K562 (cell line): ENCODE results near the gene CDC23. TPM values are rescaled to one million over a fixed set of nuclear protein-coding genes. Genes with fewer than 3 reads are reported as not detected.

Source experiments
- BDP1 ChIP-seq: IDR thresholded peaks from 3 replicates; pipeline ENCODE4 v1.6.1; 2011; ENCODE audit not compliant: insufficient read length, insufficient read depth
- CXXC5 ChIP-seq: fragments of 250-450 bp; sonication (Bioruptor Pico); IDR thresholded peaks from 2 replicates; pipeline ENCODE4 v1.8.0; 2022; ENCODE audit warnings: inconsistent platforms, mild to moderate bottlenecking, moderate library complexity
- ETV5 ChIP-seq: sonication (generic); formaldehyde crosslinking; IDR thresholded peaks from 2 replicates; pipeline ENCODE4 v1.4.0; 2020; ENCODE audit warnings: low read depth, mild to moderate bottlenecking, missing genetic modification reagents
- FOS ChIP-seq: IDR thresholded peaks from 3 replicates; pipeline ENCODE4 v1.6.1; 2011; ENCODE audit not compliant: insufficient read length; ENCODE audit errors: extremely low read depth
- FOXP1 ChIP-seq: sonication (generic); formaldehyde crosslinking; IDR thresholded peaks from 2 replicates; pipeline ENCODE4 v1.8.0; 2022; ENCODE audit warnings: mild to moderate bottlenecking, missing genetic modification reagents
- JUND ChIP-seq, 2 experiments: IDR thresholded peaks; 2 replicates in 1 of 2; 3 replicates in 1 of 2; pipeline ENCODE4 v1.6.1; 2011; ENCODE audit warnings: borderline replicate concordance in 2 of 2, low read depth in 2 of 2, low read length in 2 of 2, improper control_type of control experiment in 1 of 2, missing biosample characterization in 1 of 2, missing genetic modification characterization in 1 of 2, missing genetic modification reagents in 1 of 2
- NFRKB ChIP-seq: fragments of 450-650 bp; IDR thresholded peaks from 2 replicates; pipeline ENCODE4 v1.6.1; 2016; ENCODE audit warnings: low read depth
- POLR2A ChIP-seq: fragments of 450-650 bp; conservative IDR thresholded peaks from 2 replicates; pipeline ENCODE4 v1.6.1; 2016
- POLR2G ChIP-seq: fragments of 200-400 bp; formaldehyde crosslinking; IDR thresholded peaks from 2 replicates; pipeline ENCODE4 v1.6.1; 2017; ENCODE audit warnings: low read depth, mild to moderate bottlenecking, antibody characterized with exemption, low read length, moderate library complexity
- RUNX1 ChIP-seq: sonication (generic); IDR thresholded peaks from 2 replicates; pipeline ENCODE4 v1.6.1; 2016; ENCODE audit warnings: antibody characterized with exemption, low read depth
- SRSF3 ChIP-seq: fragments of 200-400 bp; formaldehyde crosslinking; IDR thresholded peaks from 2 replicates; pipeline ENCODE4 v1.6.1; 2016; ENCODE audit warnings: mild to moderate bottlenecking, low read length, moderate library complexity; ENCODE audit not compliant: insufficient read depth
- TAF7 ChIP-seq: fragments of 450-650 bp; IDR thresholded peaks from 2 replicates; pipeline ENCODE4 v1.6.1; 2016; ENCODE audit warnings: missing genetic modification characterization, missing compliant biosample characterization
- TEAD4 ChIP-seq, 2 experiments: sonication (generic) in 1 of 2; formaldehyde crosslinking in 1 of 2; IDR thresholded peaks; 2 replicates each; pipeline versions ENCODE4 v1.6.1 to v1.8.0; 2012 to 2022; ENCODE audit warnings: borderline replicate concordance in 1 of 2, inconsistent platforms in 1 of 2, low read length in 1 of 2, mild to moderate bottlenecking in 1 of 2, missing genetic modification reagents in 1 of 2
- YY1 ChIP-seq, 3 experiments: IDR thresholded peaks; 2 replicates each; pipeline ENCODE4 v1.6.1; 2011; ENCODE audit warnings: low read length in 2 of 3, mild to moderate bottlenecking in 2 of 3, moderate library complexity in 2 of 3, borderline replicate concordance in 1 of 3, control low read depth in 1 of 3, low read depth in 1 of 3; ENCODE audit not compliant: insufficient read depth in 3 of 3, insufficient replicate concordance in 2 of 3, control insufficient read depth in 1 of 3, insufficient read length in 1 of 3; ENCODE audit errors: extremely low read depth in 1 of 3
- ZZZ3 ChIP-seq: fragments of 450-650 bp; IDR thresholded peaks from 2 replicates; pipeline ENCODE4 v1.6.1; 2016; ENCODE audit warnings: antibody characterized with exemption, mild to moderate bottlenecking, moderate library complexity
- polyA plus RNA-seq, 8 experiments: library from polyadenylated mRNA; depleted of rRNA in 4 of 8; stranded (reverse) in 5 of 8; unstranded in 3 of 8; fragments of >200 nt; fragmentation: Nextera tagmentation in 2 of 8; fragmentation: Illumina TruSeq in 1 of 8; extraction: Ambion mirVana in 2 of 8; extraction: Trizol in 1 of 8; gene quantifications; 2 replicates each; pipeline versions ENCODE4 v1.2.1 to v1.2.3, GENCODE V29; 2011 to 2014; ENCODE audit warnings: inconsistent platforms in 1 of 8, missing spikeins in 1 of 8
- total RNA-seq, 7 experiments: library from RNA; depleted of rRNA in 6 of 7; stranded (reverse); fragments of >200 nt in 6 of 7; fragmentation: Illumina TruSeq in 2 of 7; extraction: Trizol in 2 of 7; gene quantifications; 2 replicates each; pipeline versions ENCODE4 v1.2.1 to v1.2.3, GENCODE V29; 2011 to 2021; ENCODE audit warnings: low replicate concordance in 1 of 7
- TF ChIP-seq, protein P1 (sequence below): fragments of 450-650 bp; formaldehyde crosslinking; IDR thresholded peaks from 2 replicates; pipeline ENCODE4 v1.4.0; 2020; ENCODE audit warnings: mild to moderate bottlenecking, moderate library complexity
- TF ChIP-seq, protein P2 (sequence below): sonication (generic); formaldehyde crosslinking; IDR thresholded peaks from 2 replicates; pipeline ENCODE4 v1.8.0; 2022; ENCODE audit warnings: mild to moderate bottlenecking, missing genetic modification reagents
- TF ChIP-seq, protein P3 (sequence below), 2 experiments: IDR thresholded peaks in 1 of 2; conservative IDR thresholded peaks in 1 of 2; 2 replicates each; pipeline ENCODE4 v1.6.1; 2016; ENCODE audit warnings: low read depth in 2 of 2, mild to moderate bottlenecking in 1 of 2, missing compliant biosample characterization in 1 of 2, missing genetic modification characterization in 1 of 2, moderate library complexity in 1 of 2
- TF ChIP-seq, protein P4 (sequence below): fragments of 250-450 bp; sonication (Bioruptor Pico); IDR thresholded peaks from 2 replicates; pipeline ENCODE4 v1.4.0; 2020

Gene CDC23
- total and polyA plus RNA-seq, 9 of the 15 experiments (the other 6 are each of a cell fraction or from before 2014, with no cell fraction given), result 34.5 to 157 (median 65.5) TPM

DNA sequence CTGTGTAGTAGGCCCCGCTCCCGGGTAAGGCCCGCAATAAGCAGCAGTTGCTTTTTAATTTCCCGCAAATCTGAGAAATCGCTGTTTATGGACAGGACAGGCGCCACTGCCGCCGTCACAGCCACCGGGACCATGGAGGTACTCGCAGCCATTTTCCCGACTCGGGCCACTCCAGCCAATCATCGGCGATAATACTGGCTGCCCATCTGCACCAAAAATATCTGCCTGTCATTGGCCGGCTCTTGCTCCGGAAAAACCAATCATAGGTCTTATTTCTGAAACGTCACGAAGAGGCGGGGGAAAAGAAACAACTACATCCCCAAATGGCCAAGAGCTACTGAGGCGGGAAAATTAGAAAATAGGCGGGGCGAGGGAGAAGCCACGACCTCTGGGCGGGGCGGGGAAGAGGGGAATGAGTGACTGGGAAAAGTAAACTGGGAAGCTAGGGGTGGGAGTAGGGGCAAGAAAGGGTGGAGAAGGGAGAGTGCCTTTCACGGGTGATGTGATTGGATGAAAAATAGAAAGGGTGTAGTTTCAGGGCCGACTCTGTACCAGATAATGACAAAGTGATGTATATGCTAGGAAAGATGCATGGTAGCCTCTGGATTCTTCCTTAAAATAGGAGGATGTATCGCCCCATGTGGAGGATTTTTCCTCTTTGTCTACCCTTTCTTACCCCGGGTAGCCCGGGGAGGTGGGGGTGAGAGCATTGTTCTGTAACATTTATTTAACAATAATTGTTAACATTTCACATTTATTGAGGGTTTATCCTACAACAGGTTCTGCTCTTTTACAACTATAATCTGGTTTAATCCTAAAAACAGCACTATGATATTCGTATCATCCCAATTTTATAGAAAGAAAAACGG lies at the start of gene CDC23 (continued):
- TF ChIP-seq, protein P1, sequence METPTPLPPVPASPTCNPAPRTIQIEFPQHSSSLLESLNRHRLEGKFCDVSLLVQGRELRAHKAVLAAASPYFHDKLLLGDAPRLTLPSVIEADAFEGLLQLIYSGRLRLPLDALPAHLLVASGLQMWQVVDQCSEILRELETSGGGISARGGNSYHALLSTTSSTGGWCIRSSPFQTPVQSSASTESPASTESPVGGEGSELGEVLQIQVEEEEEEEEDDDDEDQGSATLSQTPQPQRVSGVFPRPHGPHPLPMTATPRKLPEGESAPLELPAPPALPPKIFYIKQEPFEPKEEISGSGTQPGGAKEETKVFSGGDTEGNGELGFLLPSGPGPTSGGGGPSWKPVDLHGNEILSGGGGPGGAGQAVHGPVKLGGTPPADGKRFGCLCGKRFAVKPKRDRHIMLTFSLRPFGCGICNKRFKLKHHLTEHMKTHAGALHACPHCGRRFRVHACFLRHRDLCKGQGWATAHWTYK (CRISPR knock-in tag), result no peak
- TF ChIP-seq TEAD4 (IDR thresholded peaks at IDR 0.05; ENCODE audit: low read length), result peak; percentile 2; the same call in 1 of the 2 replicates
- TF ChIP-seq TEAD4 (CRISPR knock-in tag; IDR thresholded peaks at IDR 0.05; ENCODE audit: borderline replicate concordance), result no peak
- peak; percentile 91 for TF ChIP-seq TAF7
- no peak for TF ChIP-seq SRSF3
- peak; percentile 89 for TF ChIP-seq NFRKB
- peak; percentile 96 for TF ChIP-seq POLR2A
- TF ChIP-seq FOS, result peak; percentile 92
- TF ChIP-seq BDP1, result no peak
- 0 out of 2 replicates have a peak, but pooled peaks have one; percentile 10 for TF ChIP-seq JUND (IDR thresholded peaks at IDR 0.05; ENCODE audit: borderline replicate concordance, low read depth, low read length)
- TF ChIP-seq JUND (tag; IDR thresholded peaks at IDR 0.05; ENCODE audit: borderline replicate concordance, low read depth, low read length), result no peak
- TF ChIP-seq POLR2G, result peak; percentile 85
- TF ChIP-seq, protein P2, sequence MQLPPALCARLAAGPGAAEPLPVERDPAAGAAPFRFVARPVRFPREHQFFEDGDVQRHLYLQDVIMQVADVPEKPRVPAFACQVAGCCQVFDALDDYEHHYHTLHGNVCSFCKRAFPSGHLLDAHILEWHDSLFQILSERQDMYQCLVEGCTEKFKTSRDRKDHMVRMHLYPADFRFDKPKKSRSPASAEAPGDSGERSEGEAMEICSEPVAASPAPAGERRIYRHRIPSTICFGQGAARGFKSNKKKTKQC (CRISPR knock-in tag), result peak; percentile 86; the same call in 1 of the 2 replicates
- TF ChIP-seq, protein P3, sequence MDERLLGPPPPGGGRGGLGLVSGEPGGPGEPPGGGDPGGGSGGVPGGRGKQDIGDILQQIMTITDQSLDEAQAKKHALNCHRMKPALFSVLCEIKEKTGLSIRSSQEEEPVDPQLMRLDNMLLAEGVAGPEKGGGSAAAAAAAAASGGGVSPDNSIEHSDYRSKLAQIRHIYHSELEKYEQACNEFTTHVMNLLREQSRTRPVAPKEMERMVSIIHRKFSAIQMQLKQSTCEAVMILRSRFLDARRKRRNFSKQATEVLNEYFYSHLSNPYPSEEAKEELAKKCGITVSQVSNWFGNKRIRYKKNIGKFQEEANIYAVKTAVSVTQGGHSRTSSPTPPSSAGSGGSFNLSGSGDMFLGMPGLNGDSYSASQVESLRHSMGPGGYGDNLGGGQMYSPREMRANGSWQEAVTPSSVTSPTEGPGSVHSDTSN (CRISPR knock-in tag; IDR thresholded peaks at IDR 0.05; ENCODE audit: low read depth), result no peak
- TF ChIP-seq, protein P3 (tag; conservative IDR thresholded peaks at IDR 0.05; ENCODE audit: low read depth), result peak; percentile 57
- TF ChIP-seq ZZZ3, result peak; percentile 34; the same call in 1 of the 2 replicates
- TF ChIP-seq CXXC5 (CRISPR knock-in tag), result peak; percentile 43; the same call in 1 of the 2 replicates
- TF ChIP-seq, protein P4, sequence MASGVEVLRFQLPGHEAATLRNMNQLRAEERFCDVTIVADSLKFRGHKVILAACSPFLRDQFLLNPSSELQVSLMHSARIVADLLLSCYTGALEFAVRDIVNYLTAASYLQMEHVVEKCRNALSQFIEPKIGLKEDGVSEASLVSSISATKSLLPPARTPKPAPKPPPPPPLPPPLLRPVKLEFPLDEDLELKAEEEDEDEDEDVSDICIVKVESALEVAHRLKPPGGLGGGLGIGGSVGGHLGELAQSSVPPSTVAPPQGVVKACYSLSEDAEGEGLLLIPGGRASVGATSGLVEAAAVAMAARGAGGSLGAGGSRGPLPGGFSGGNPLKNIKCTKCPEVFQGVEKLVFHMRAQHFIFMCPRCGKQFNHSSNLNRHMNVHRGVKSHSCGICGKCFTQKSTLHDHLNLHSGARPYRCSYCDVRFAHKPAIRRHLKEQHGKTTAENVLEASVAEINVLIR (CRISPR knock-in tag), result peak; percentile 84
- peak; percentile 79 to 98 (median 96) for TF ChIP-seq YY1 (IDR thresholded peaks at IDR 0.05; ENCODE audit: borderline replicate concordance in 1 of 3, control insufficient read depth in 1 of 3, extremely low read depth in 1 of 3, insufficient read depth in 3 of 3, insufficient read length in 1 of 3, insufficient replicate concordance in 2 of 3, low read depth in 1 of 3, low read length in 2 of 3)
- no peak for TF ChIP-seq RUNX1
- no peak for TF ChIP-seq FOXP1 (CRISPR knock-in tag)
- no peak for TF ChIP-seq ETV5 (CRISPR knock-in tag)
